H1 (cell line): ENCODE data around the gene DMBT1. TPM values are rescaled to one million over a fixed set of nuclear protein-coding genes. Genes with fewer than 3 reads are reported as not detected.

ENCODE experiments used
- CTCF ChIA-PET: fragments of 300-600 bp; sonication (Branson Sonifier 250); formaldehyde crosslinking; loops from one replicate; lab custom pipeline; 2021; ENCODE audit not compliant: partially characterized antibody; lab: Charles Lee
- POLR2A ChIA-PET: fragments of 300-600 bp; sonication (Branson Sonifier 250); formaldehyde crosslinking; loops from one replicate; lab custom pipeline; 2021; ENCODE audit warnings: inconsistent platforms; ENCODE audit not compliant: partially characterized antibody; lab: Charles Lee
- DNase-seq, 2 experiments: peaks; one replicate each; pipeline versions ENCODE4 v3.0.0 to v3.0.0-alpha.2; 2010 to 2022; ENCODE audit warnings: low spot score in 2 of 2, low read depth in 1 of 2, mixed read lengths in 1 of 2
- FAIRE-seq: peaks from 2 replicates; lab custom pipeline; 2011; peaks lifted over from hg19 to GRCh38; lab: Jason Lieb, UNC
- H2AFZ ChIP-seq: 2 replicates; pipeline ENCODE4 v1.8.1; 2012; ENCODE audit warnings: low read length, inconsistent platforms
- H2AK5ac ChIP-seq: 2 replicates; pipeline ENCODE4 v1.6.1; 2013; ENCODE audit warnings: low read depth, low read length
- H2BK120ac ChIP-seq: replicated peaks from 2 replicates; pipeline ENCODE3; 2013; ENCODE audit warnings: low read depth, low read length, inconsistent platforms
- H2BK12ac ChIP-seq: 2 replicates; pipeline ENCODE4 v1.6.1; 2013; ENCODE audit warnings: low read depth, low read length
- H2BK15ac ChIP-seq: 2 replicates; pipeline ENCODE4 v1.6.1; 2013; ENCODE audit warnings: low read length
- H2BK20ac ChIP-seq: 2 replicates; pipeline ENCODE4 v1.6.1; 2013; ENCODE audit warnings: low read length
- H2BK5ac ChIP-seq: 2 replicates; pipeline ENCODE4 v1.6.1; 2013; ENCODE audit warnings: low read depth, low read length
- H3K14ac ChIP-seq: 2 replicates; pipeline ENCODE4 v1.6.1; 2013; ENCODE audit warnings: inconsistent platforms; ENCODE audit not compliant: insufficient read length
- H3K18ac ChIP-seq: 2 replicates; pipeline ENCODE4 v1.6.1; 2013; ENCODE audit warnings: low read length; ENCODE audit errors: extremely low read depth
- H3K23ac ChIP-seq: 2 replicates; pipeline ENCODE4 v1.6.1; 2013; ENCODE audit warnings: inconsistent platforms; ENCODE audit not compliant: insufficient read length
- H3K23me2 ChIP-seq: 2 replicates; pipeline ENCODE4 v1.6.1; 2013; ENCODE audit warnings: low read depth, low read length
- H3K27ac ChIP-seq: 2 replicates; pipeline ENCODE4 v1.6.1; 2011; ENCODE audit warnings: low read depth, low read length, inconsistent platforms
- H3K27me3 ChIP-seq, 4 experiments: replicated peaks in 1 of 4; 1 replicate in 1 of 4; 2 replicates in 3 of 4; pipeline versions ENCODE4 v1.6.1 to v1.8.1; 2011 to 2013; ENCODE audit warnings: low read length in 3 of 4, mild to moderate bottlenecking in 3 of 4, inconsistent platforms in 2 of 4, mixed read lengths in 2 of 4, moderate library complexity in 1 of 4; ENCODE audit not compliant: control insufficient read depth in 3 of 4, insufficient read depth in 3 of 4; ENCODE audit errors: extremely low read depth in 1 of 4
- H3K36me3 ChIP-seq, 4 experiments: 2 replicates each; pipeline versions ENCODE4 v1.6.1 to v1.8.1; 2011 to 2013; ENCODE audit warnings: mild to moderate bottlenecking in 4 of 4, low read length in 3 of 4, moderate library complexity in 2 of 4, control low read depth in 1 of 4, inconsistent platforms in 1 of 4; ENCODE audit not compliant: insufficient read depth in 4 of 4, control insufficient read depth in 2 of 4
- H3K4ac ChIP-seq: replicated peaks from 2 replicates; pipeline ENCODE3; 2013; ENCODE audit warnings: low read length, low read depth, mixed read lengths, inconsistent platforms; ENCODE audit not compliant: insufficient read length
- H3K4me1 ChIP-seq, 4 experiments: replicated peaks in 1 of 4; 1 replicate in 1 of 4; 2 replicates in 3 of 4; pipeline versions ENCODE4 v1.6.1 to v1.8.1; 2011 to 2013; ENCODE audit warnings: low read length in 3 of 4, inconsistent platforms in 2 of 4, mixed read lengths in 1 of 4; ENCODE audit not compliant: insufficient read depth in 4 of 4, control insufficient read depth in 3 of 4
- H3K4me2 ChIP-seq, 2 experiments: 2 replicates each; pipeline versions ENCODE4 v1.6.1 to v1.8.1; 2011 to 2013; ENCODE audit warnings: low read depth in 2 of 2, low read length in 2 of 2, control low read depth in 1 of 2, inconsistent platforms in 1 of 2, mild to moderate bottlenecking in 1 of 2; ENCODE audit not compliant: insufficient read depth in 1 of 2
- H3K4me3 ChIP-seq, 4 experiments: fragments of 200-600, 300-600 bp in 1 of 4; sonication (generic), shearing (Covaris generic), sonication (Bioruptor Twin) in 1 of 4; 2 replicates each; pipeline versions ENCODE4 v1.5.1 to v1.8.1; 2011 to 2016; ENCODE audit warnings: low read length in 4 of 4, low read depth in 3 of 4, control low read depth in 2 of 4, inconsistent platforms in 2 of 4, mild to moderate bottlenecking in 2 of 4, mixed read lengths in 1 of 4, moderate library complexity in 1 of 4; ENCODE audit not compliant: insufficient read depth in 2 of 4; ENCODE audit errors: extremely low read depth in 1 of 4
- H3K56ac ChIP-seq: replicated peaks from 2 replicates; pipeline ENCODE3; 2013; ENCODE audit warnings: low read depth, mild to moderate bottlenecking, mixed read lengths, low read length, inconsistent platforms; ENCODE audit not compliant: insufficient read length
- H3K79me1 ChIP-seq: 2 replicates; pipeline ENCODE4 v1.6.1; 2013; ENCODE audit warnings: low read depth, low read length, control low read depth
- H3K79me2 ChIP-seq, 2 experiments: 2 replicates each; pipeline versions ENCODE4 v1.6.1 to v1.8.1; 2012 to 2013; ENCODE audit warnings: low read length in 2 of 2, mild to moderate bottlenecking in 2 of 2, inconsistent platforms in 1 of 2; ENCODE audit not compliant: insufficient read depth in 2 of 2, control insufficient read depth in 1 of 2
- H3K9ac ChIP-seq, 4 experiments: replicated peaks in 1 of 4; 1 replicate in 1 of 4; 2 replicates in 3 of 4; pipeline versions ENCODE4 v1.6.1 to v1.8.1; 2011 to 2013; ENCODE audit warnings: low read depth in 3 of 4, low read length in 3 of 4, control low read depth in 2 of 4, mild to moderate bottlenecking in 2 of 4, moderate library complexity in 2 of 4, inconsistent platforms in 1 of 4; ENCODE audit errors: extremely low read depth in 1 of 4
- H3K9me3 ChIP-seq, 2 experiments: 2 replicates each; pipeline versions ENCODE4 v1.6.1 to v1.8.1; 2012 to 2013; ENCODE audit warnings: mild to moderate bottlenecking in 2 of 2, moderate library complexity in 2 of 2, control low read depth in 1 of 2, inconsistent platforms in 1 of 2, low read depth in 1 of 2, low read length in 1 of 2, mixed read lengths in 1 of 2; ENCODE audit not compliant: insufficient read depth in 2 of 2
- H4K20me1 ChIP-seq, 2 experiments: replicated peaks in 1 of 2; 2 replicates each; pipeline versions ENCODE3 to v1.8.1; 2011 to 2013; ENCODE audit warnings: inconsistent platforms in 2 of 2, low read length in 2 of 2, mild to moderate bottlenecking in 1 of 2; ENCODE audit not compliant: insufficient read depth in 2 of 2, control insufficient read depth in 1 of 2
- H4K5ac ChIP-seq: 2 replicates; pipeline ENCODE4 v1.6.1; 2013; ENCODE audit warnings: low read length, low read depth, mixed read lengths, inconsistent platforms; ENCODE audit not compliant: insufficient read length
- H4K8ac ChIP-seq: 2 replicates; pipeline ENCODE4 v1.8.0; 2013; ENCODE audit warnings: mild to moderate bottlenecking, moderate library complexity, low read length, inconsistent platforms; ENCODE audit not compliant: insufficient read depth; ENCODE audit errors: extremely low read depth
- H4K91ac ChIP-seq: replicated peaks from 2 replicates; pipeline ENCODE3; 2013; ENCODE audit warnings: low read length, mixed read lengths, inconsistent platforms; ENCODE audit not compliant: insufficient read length
- CEBPB ChIP-seq: IDR thresholded peaks from 2 replicates; pipeline ENCODE4 v1.6.1; 2012; ENCODE audit warnings: low read depth, low read length
- EP300 ChIP-seq, 2 experiments: IDR thresholded peaks; 1 replicate in 1 of 2; 2 replicates in 1 of 2; pipeline ENCODE4 v1.6.1; 2011 to 2012; ENCODE audit warnings: low read depth in 2 of 2, low read length in 2 of 2, mild to moderate bottlenecking in 2 of 2, borderline replicate concordance in 1 of 2, inconsistent platforms in 1 of 2, moderate library complexity in 1 of 2
- GTF2F1 ChIP-seq: IDR thresholded peaks from 2 replicates; pipeline ENCODE4 v1.6.1; 2012; ENCODE audit warnings: low read depth, low read length, improper control_type of control experiment, borderline replicate concordance
- HDAC2 ChIP-seq, 2 experiments: fragments of 300-600 bp in 1 of 2; sonication (generic) in 1 of 2; IDR thresholded peaks; 2 replicates each; pipeline ENCODE4 v1.6.1; 2011 to 2012; ENCODE audit warnings: low read depth in 2 of 2, low read length in 2 of 2, mild to moderate bottlenecking in 2 of 2, moderate library complexity in 2 of 2, borderline replicate concordance in 1 of 2, inconsistent platforms in 1 of 2
- KDM4A ChIP-seq: IDR thresholded peaks from one replicate; pipeline ENCODE4 v1.7.1; 2012; ENCODE audit warnings: low read depth, mild to moderate bottlenecking, moderate library complexity, low read length, inconsistent platforms; ENCODE audit not compliant: severe bottlenecking
- RAD21 ChIP-seq, 2 experiments: IDR thresholded peaks in 1 of 2; conservative IDR thresholded peaks in 1 of 2; 2 replicates each; pipeline ENCODE4 v1.6.1; 2011; ENCODE audit warnings: low read depth in 2 of 2, low read length in 2 of 2, improper control_type of control experiment in 1 of 2, inconsistent platforms in 1 of 2, mild to moderate bottlenecking in 1 of 2, moderate library complexity in 1 of 2
- RNF2 ChIP-seq: fragments of 200-900, 300-1000 bp; sonication (generic); IDR thresholded peaks from 2 replicates; pipeline ENCODE4 v1.7.1; 2016; ENCODE audit warnings: borderline replicate concordance, low read depth, mild to moderate bottlenecking, antibody characterized with exemption, low read length; ENCODE audit not compliant: poor library complexity, severe bottlenecking; ENCODE audit errors: missing control alignments
- RXRA ChIP-seq: IDR thresholded peaks from 2 replicates; pipeline ENCODE4 v1.6.1; 2011; ENCODE audit warnings: low read depth, mild to moderate bottlenecking, low read length, moderate library complexity; ENCODE audit not compliant: insufficient read depth
- SIX5 ChIP-seq: IDR thresholded peaks from 2 replicates; pipeline ENCODE4 v1.6.1; 2011; ENCODE audit warnings: mild to moderate bottlenecking, low read depth, low read length
- SP2 ChIP-seq: IDR thresholded peaks from 2 replicates; pipeline ENCODE4 v1.6.1; 2012; ENCODE audit warnings: mild to moderate bottlenecking, low read length, inconsistent platforms
- ZNF274 ChIP-seq: IDR thresholded peaks from 2 replicates; pipeline ENCODE4 v1.7.0; 2012; ENCODE audit warnings: low read length, borderline replicate concordance; ENCODE audit errors: extremely low read depth
- WGBS, 2 experiments: shearing (Covaris generic) in 1 of 2; methylation state at CpG; one replicate each; pipeline versions ENCODE4 v1.1.6 to v1.1.7; 2013 to 2015; ENCODE audit warnings: low lambda C conversion rate in 2 of 2, mixed read lengths in 2 of 2, inconsistent platforms in 1 of 2, low coverage in 1 of 2, missing lambda C conversion rate in 1 of 2; ENCODE audit not compliant: insufficient replicate concordance in 2 of 2, insufficient coverage in 1 of 2, insufficient read length in 1 of 2; ENCODE audit errors: extremely low coverage in 1 of 2, missing lambda C conversion rate in 1 of 2; 5-methylcytosine and 5-hydroxymethylcytosine counted together
- polyA plus RNA-seq, 7 experiments: library from polyadenylated mRNA; depleted of rRNA in 3 of 7; stranded (reverse) in 5 of 7; unstranded in 2 of 7; fragments of >200 nt in 5 of 7; fragments of 200-250 nt in 2 of 7; gene quantifications; 1 replicate in 5 of 7; 2 replicates in 1 of 7; 4 replicates in 1 of 7; pipeline versions ENCODE4 v1.2.1 to v1.2.3, GENCODE V29; 2011 to 2013; ENCODE audit warnings: missing spikeins in 2 of 7, mixed read lengths in 2 of 7
- total RNA-seq: library from RNA; stranded (reverse); fragmentation: NEBNext Ultra II Directional; extraction: Animal tissue kit (Norgen Biotek cat#: 25700); gene quantifications from 2 replicates; pipeline ENCODE4 v1.2.1, GENCODE V29; 2021
- TF ChIP-seq, protein P1 (sequence below): IDR thresholded peaks from 2 replicates; pipeline ENCODE4 v1.6.1; 2012; ENCODE audit warnings: inconsistent platforms

The DMBT1 gene
- total and polyA plus RNA-seq, 2 of the 8 experiments (the other 6 are each of a cell fraction or from before 2014, with no cell fraction given): 0.03 TPM; not detected in 1

DNA sequence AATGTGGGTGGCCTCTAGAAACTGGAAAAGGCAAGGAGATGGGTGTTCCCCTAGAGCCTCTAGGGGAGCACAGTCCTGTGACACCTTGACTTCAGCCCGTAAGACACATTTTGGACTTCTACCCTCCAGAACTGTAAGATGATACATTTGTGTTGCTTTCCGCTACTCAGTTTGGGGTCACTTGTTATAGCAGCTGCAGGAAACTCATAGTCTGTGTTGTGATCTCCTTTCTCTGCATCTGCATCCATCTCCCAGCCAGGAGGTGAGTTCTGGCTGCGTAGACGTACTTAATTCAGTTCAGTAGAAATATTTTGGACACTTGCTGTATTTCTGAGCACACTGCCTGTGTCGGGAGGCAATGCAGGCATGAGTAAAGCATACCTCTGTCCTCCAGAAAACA, 29.3 kb upstream of the DMBT1 start:
- FAIRE-seq (no peak), DNase-seq (no peak)
- ChIA-PET POLR2A (no interaction called here), CTCF (interaction anchor here (1.0 kb wide), 1 partner anchor 12 kb away, joined by 3 read pairs; no protein-coding TSS in a partner anchor)
- Histone ChIP-seq H3K79me2 (no peaks in the 10 kb centered on the region), H2AK5ac (no peak overlapping the region), H3K56ac (no peak overlapping the region), H2BK12ac (no peak overlapping the region), H3K4me3 (no peak overlapping the region), H4K5ac (no peak overlapping the region), H4K91ac (no peak overlapping the region), H2BK120ac (no peak overlapping the region), H3K4me1 (no peaks in the 10 kb centered on the region), H2BK5ac (no peak overlapping the region), H3K4ac (no peak overlapping the region), H4K20me1 (no peaks in the 10 kb centered on the region), H2AFZ (no peak overlapping the region; the same call in 1 of the 2 replicates), H3K23ac (no peak overlapping the region), H3K27me3 (no peaks in the 10 kb centered on the region), H3K4me2 (no peak overlapping the region), H2BK20ac (no peak overlapping the region), H4K8ac (no peak overlapping the region), H3K23me2 (no peaks in the 10 kb centered on the region), H3K14ac (no peak overlapping the region), H3K36me3 (no peaks in the 10 kb centered on the region), H3K27ac (no peak overlapping the region), H3K18ac (no peak overlapping the region), H2BK15ac (no peak overlapping the region), H3K9ac (no peak overlapping the region), H3K9me3 (0 out of 4 replicates have a peak, but pooled peaks cover 0 to 3% of the 10 kb centered on the region in 2 experiments), H3K79me1 (no peaks in the 10 kb centered on the region)
- 90% methylated on average over 5 of the region's 5 CpGs; no CpG with 5 or more reads in 1 of the 2 experiments for WGBS, 2 experiments
- TF ChIP-seq EP300 (IDR thresholded peaks at IDR 0.05; ENCODE audit: borderline replicate concordance in 1 of 2, low read depth in 2 of 2, low read length in 2 of 2) (no peak), SIX5 (no peak), HDAC2 (IDR thresholded peaks at IDR 0.05; ENCODE audit: borderline replicate concordance in 1 of 2, low read depth in 2 of 2, low read length in 2 of 2) (no peak), CEBPB (no peak), RNF2 (no peak), ZNF274 (no peak), RAD21 (IDR thresholded peaks at IDR 0.05 in 1 of 2, conservative IDR thresholded peaks at IDR 0.05 in 1 of 2; ENCODE audit: low read depth in 2 of 2, low read length in 2 of 2) (no peak), GTF2F1 (no peak), KDM4A (no peak), SP2 (no peak), RXRA (no peak)
- TF ChIP-seq, protein P1, sequence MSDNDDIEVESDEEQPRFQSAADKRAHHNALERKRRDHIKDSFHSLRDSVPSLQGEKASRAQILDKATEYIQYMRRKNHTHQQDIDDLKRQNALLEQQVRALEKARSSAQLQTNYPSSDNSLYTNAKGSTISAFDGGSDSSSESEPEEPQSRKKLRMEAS: no peak
